ENCODE data around the gene NPY4R2.
"Not testable (repeated sequence)": the region's sequence is repeated elsewhere in the genome, so short reads cannot be mapped to it uniquely, and the experiment has no call there.

DNA sequence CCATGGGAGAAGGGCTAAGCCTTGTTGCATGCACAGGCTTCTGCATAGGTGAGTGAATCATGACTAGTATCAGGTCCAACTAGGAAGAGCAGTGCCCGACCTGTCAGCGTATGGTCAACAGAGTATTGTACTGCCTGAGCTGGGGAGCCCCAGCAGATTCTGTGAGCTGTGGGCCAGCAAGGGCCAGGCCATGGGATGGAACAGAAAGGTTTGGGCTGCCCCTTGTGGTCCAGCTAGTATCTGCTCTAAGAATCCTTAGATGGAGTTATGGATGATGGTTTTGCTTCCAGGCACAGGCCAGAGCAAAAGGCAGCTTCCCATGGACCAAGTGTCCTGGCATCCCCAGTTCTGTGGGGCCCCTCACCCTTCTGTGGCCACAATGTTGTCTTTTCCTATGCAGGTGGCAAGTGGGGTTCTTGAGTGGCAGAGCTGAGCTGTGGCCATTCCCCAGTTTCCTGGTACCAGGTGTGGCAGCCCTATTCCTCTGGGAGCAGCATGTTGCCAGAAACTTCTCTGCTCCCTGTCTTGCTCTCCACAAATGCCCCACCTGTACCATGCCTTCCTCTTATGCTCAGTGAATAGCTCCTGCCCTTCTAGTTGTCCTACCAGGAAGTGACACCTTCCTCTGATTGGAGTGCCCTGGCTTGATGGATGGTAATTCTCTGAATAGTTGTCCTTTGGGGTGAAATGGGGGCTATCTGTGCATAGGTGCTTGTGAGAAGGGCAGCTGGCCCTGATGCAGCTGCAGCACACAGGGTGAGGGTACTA is 25.8 kb upstream of the NPY4R2 start:
- TF ChIP-seq, protein P1, sequence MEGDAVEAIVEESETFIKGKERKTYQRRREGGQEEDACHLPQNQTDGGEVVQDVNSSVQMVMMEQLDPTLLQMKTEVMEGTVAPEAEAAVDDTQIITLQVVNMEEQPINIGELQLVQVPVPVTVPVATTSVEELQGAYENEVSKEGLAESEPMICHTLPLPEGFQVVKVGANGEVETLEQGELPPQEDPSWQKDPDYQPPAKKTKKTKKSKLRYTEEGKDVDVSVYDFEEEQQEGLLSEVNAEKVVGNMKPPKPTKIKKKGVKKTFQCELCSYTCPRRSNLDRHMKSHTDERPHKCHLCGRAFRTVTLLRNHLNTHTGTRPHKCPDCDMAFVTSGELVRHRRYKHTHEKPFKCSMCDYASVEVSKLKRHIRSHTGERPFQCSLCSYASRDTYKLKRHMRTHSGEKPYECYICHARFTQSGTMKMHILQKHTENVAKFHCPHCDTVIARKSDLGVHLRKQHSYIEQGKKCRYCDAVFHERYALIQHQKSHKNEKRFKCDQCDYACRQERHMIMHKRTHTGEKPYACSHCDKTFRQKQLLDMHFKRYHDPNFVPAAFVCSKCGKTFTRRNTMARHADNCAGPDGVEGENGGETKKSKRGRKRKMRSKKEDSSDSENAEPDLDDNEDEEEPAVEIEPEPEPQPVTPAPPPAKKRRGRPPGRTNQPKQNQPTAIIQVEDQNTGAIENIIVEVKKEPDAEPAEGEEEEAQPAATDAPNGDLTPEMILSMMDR (IDR thresholded peaks at IDR 0.05) = not testable (repeated sequence)
- TF ChIP-seq POLR2A (IDR thresholded peaks at IDR 0.05) = not testable (repeated sequence)

Data from Peyer's patch (tissue), 4 donors.